DND-41 (cell line): ENCODE measurements around the gene PPIB.

Source experiments
- ATAC-seq: fragments of 200-7000 bp; cut with Tn5 transposase; 3 replicates; pipeline ENCODE4 v1.9.1; 2021; ENCODE audit warnings: low read depth; ENCODE audit not compliant: insufficient read depth
- DNase-seq: peaks from one replicate; pipeline ENCODE4 v3.0.0-alpha.2; 2020
- H2AFZ ChIP-seq: 2 replicates; pipeline ENCODE4 v1.6.0; 2012; ENCODE audit warnings: low read depth, low read length
- H3K27ac ChIP-seq: 2 replicates; pipeline ENCODE4 v1.5.1; 2012; ENCODE audit warnings: low read length, inconsistent platforms
- H3K27me3 ChIP-seq: fragments of 200-600 bp; sonication (generic); 2 replicates; pipeline ENCODE4 v1.6.0; 2012; ENCODE audit warnings: low read length, mild to moderate bottlenecking, inconsistent platforms; ENCODE audit not compliant: insufficient read depth, poor library complexity
- H3K36me3 ChIP-seq: 2 replicates; pipeline ENCODE4 v1.5.1; 2012; ENCODE audit warnings: low read length, inconsistent platforms; ENCODE audit not compliant: insufficient read depth
- H3K4me1 ChIP-seq: 2 replicates; pipeline ENCODE4 v1.5.1; 2012; ENCODE audit warnings: mild to moderate bottlenecking, low read length; ENCODE audit not compliant: insufficient read depth
- H3K4me2 ChIP-seq: 2 replicates; pipeline ENCODE4 v1.6.0; 2012; ENCODE audit warnings: mild to moderate bottlenecking, moderate library complexity, low read length, inconsistent platforms; ENCODE audit not compliant: insufficient read depth
- H3K4me3 ChIP-seq, 2 experiments: fragments of 200-600 bp in 1 of 2; shearing (Covaris generic) in 1 of 2; 2 replicates each; pipeline ENCODE4 v1.5.1; 2012 to 2016; ENCODE audit warnings: inconsistent platforms in 2 of 2, low read length in 2 of 2, mild to moderate bottlenecking in 2 of 2, low read depth in 1 of 2, moderate library complexity in 1 of 2
- H3K79me2 ChIP-seq: 2 replicates; pipeline ENCODE4 v1.6.0; 2012; ENCODE audit warnings: low read length, inconsistent platforms; ENCODE audit not compliant: insufficient read depth
- H3K9ac ChIP-seq: 2 replicates; pipeline ENCODE4 v1.6.0; 2012; ENCODE audit warnings: low read depth, mild to moderate bottlenecking, inconsistent platforms, low read length, moderate library complexity
- H3K9me3 ChIP-seq: 2 replicates; pipeline ENCODE4 v1.5.1; 2012; ENCODE audit warnings: low read length, moderate library complexity, mild to moderate bottlenecking, inconsistent platforms; ENCODE audit not compliant: insufficient read depth, severe bottlenecking
- H4K20me1 ChIP-seq: 2 replicates; pipeline ENCODE4 v1.6.0; 2012; ENCODE audit warnings: low read length; ENCODE audit not compliant: insufficient read depth
- CTCF ChIP-seq: IDR thresholded peaks from 2 replicates; pipeline ENCODE4 v1.5.1; 2012; ENCODE audit warnings: borderline replicate concordance, low read length, moderate library complexity, mild to moderate bottlenecking; ENCODE audit not compliant: poor library complexity, severe bottlenecking; ENCODE audit errors: extremely low read depth
- EZH2 ChIP-seq: IDR thresholded peaks from 3 replicates; pipeline ENCODE4 v1.6.1; 2012; ENCODE audit warnings: borderline replicate concordance, low read depth, mild to moderate bottlenecking, moderate library complexity, low read length, inconsistent platforms; ENCODE audit not compliant: severe bottlenecking

The PPIB gene

GRCh38 chr15:64146520-64146884 lies 16.3 kb downstream of the PPIB start:
- H3K4me1 ChIP-seq, result no peaks in the 10 kb centered on the region
- no peaks in the 10 kb centered on the region for H3K9me3 ChIP-seq
- H3K4me2 ChIP-seq, result no peak overlapping the region
- no peak overlapping the region for H2AFZ ChIP-seq
- ATAC-seq, result no peak
- peaks cover 19% of the 10 kb centered on the region for H3K36me3 ChIP-seq
- no peaks in the 10 kb centered on the region for H3K27me3 ChIP-seq
- no peak overlapping the region for H3K9ac ChIP-seq
- no peaks in the 10 kb centered on the region; the same call in 1 of the 2 replicates for H4K20me1 ChIP-seq
- no peaks in the 10 kb centered on the region for H3K79me2 ChIP-seq
- H3K27ac ChIP-seq, result no peak overlapping the region
- no peak overlapping the region for H3K4me3 ChIP-seq
- TF ChIP-seq EZH2 (no peak), CTCF (no peak)
- DNase-seq, result no peak

- no peaks in the 10 kb centered on the region for H3K4me1 ChIP-seq
- no peaks in the 10 kb centered on the region; the same call in 1 of the 2 replicates for H4K20me1 ChIP-seq
- no peaks in the 10 kb centered on the region for H3K9me3 ChIP-seq
- no peak overlapping the region for H3K27ac ChIP-seq
- no peak for DNase-seq
- peaks cover 23% of the 10 kb centered on the region for H3K36me3 ChIP-seq
- H2AFZ ChIP-seq, result no peak overlapping the region
- H3K9ac ChIP-seq, result no peak overlapping the region
- no peak overlapping the region for H3K4me3 ChIP-seq
- no peak for TF ChIP-seq EZH2
- TF ChIP-seq CTCF, result no peak
- no peak overlapping the region for H3K4me2 ChIP-seq
- no peaks in the 10 kb centered on the region for H3K27me3 ChIP-seq
- no peaks in the 10 kb centered on the region for H3K79me2 ChIP-seq
- ATAC-seq, result no peak
These were observed 16.8 kb downstream of the PPIB start for GRCh38 chr15:64146041-64146440.

GRCh38 chr15:64144565-64145281 lies 18.1 kb downstream of the PPIB start:
- Histone ChIP-seq H3K4me1 (no peaks in the 10 kb centered on the region), H3K4me3 (no peak overlapping the region), H4K20me1 (no peaks in the 10 kb centered on the region; the same call in 1 of the 2 replicates), H3K36me3 (peaks cover 24% of the 10 kb centered on the region), H3K27ac (no peak overlapping the region), H3K79me2 (no peaks in the 10 kb centered on the region), H3K9me3 (no peaks in the 10 kb centered on the region), H2AFZ (no peak overlapping the region), H3K4me2 (no peak overlapping the region), H3K27me3 (no peaks in the 10 kb centered on the region), H3K9ac (no peak overlapping the region)
- no peak for TF ChIP-seq CTCF
- TF ChIP-seq EZH2, result no peak
- no peak for ATAC-seq
- DNase-seq, result no peak
